Measurements from ENCODE around the gene ITGBL1.

The ITGBL1 gene

GRCh38 chr13:101640788-101641400 is 188.4 kb downstream of the ITGBL1 start:
- H3K27ac Mint-ChIP-seq = no peak overlapping the region
- no peak overlapping the region for H3K4me3 Mint-ChIP-seq
- H3K9me3 Mint-ChIP-seq = no peaks in the 10 kb centered on the region
- no peaks in the 10 kb centered on the region for H3K36me3 Mint-ChIP-seq (ENCODE audit: low read depth)
- no peaks in the 10 kb centered on the region for H3K4me1 Mint-ChIP-seq
- TF ChIP-seq, protein P1, sequence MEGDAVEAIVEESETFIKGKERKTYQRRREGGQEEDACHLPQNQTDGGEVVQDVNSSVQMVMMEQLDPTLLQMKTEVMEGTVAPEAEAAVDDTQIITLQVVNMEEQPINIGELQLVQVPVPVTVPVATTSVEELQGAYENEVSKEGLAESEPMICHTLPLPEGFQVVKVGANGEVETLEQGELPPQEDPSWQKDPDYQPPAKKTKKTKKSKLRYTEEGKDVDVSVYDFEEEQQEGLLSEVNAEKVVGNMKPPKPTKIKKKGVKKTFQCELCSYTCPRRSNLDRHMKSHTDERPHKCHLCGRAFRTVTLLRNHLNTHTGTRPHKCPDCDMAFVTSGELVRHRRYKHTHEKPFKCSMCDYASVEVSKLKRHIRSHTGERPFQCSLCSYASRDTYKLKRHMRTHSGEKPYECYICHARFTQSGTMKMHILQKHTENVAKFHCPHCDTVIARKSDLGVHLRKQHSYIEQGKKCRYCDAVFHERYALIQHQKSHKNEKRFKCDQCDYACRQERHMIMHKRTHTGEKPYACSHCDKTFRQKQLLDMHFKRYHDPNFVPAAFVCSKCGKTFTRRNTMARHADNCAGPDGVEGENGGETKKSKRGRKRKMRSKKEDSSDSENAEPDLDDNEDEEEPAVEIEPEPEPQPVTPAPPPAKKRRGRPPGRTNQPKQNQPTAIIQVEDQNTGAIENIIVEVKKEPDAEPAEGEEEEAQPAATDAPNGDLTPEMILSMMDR (IDR thresholded peaks at IDR 0.05; ENCODE audit: unreplicated experiment in 3 of 3) = no peak
- H3K27me3 Mint-ChIP-seq (ENCODE audit: low read depth) = peaks cover 3% of the 10 kb centered on the region

DNA sequence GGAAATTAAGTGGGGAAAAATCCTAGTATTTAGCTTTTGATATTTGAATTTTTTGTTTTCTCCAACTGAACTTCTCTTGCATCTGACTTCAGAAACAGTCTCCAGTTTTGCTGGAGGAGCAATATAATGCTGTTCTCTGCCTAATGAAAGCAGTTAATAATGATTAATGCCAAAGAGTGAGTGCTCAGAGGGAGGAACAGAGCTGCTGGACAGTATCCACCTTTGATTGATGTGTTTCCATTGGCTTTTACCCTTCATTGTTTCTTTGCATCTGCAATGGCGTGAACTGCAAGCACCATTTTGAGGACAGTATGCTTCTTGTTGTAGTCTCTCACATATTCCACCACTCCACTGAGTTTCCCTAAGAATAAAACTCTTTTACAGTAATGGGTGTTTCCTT is 193.4 kb downstream of the ITGBL1 start:
- no peak overlapping the region for H3K4me3 Mint-ChIP-seq

DNA sequence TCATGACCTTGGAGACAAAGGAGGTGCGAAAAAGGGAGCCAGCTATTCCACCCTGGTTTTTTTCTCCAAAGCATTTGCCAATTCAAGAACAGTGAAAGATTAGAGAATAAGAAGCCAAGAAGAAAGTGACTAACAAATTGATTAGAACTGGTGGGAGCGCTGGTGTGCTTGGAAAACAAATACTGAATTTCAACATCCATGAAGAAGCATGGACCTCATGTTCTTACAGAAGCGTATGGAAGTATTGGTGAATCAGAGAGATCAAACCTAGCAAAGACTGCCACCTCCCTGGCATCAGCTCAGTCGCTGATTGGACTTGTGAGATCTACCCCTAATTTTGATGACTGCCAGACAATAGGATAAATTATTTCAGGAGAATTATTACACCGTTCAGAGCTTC is 195.3 kb downstream of the ITGBL1 start:
- H3K4me3 Mint-ChIP-seq = no peak overlapping the region
- H3K9me3 Mint-ChIP-seq = no peaks in the 10 kb centered on the region
- TF ChIP-seq, protein P1 (IDR thresholded peaks at IDR 0.05; ENCODE audit: unreplicated experiment in 3 of 3) = no peak
- H3K27ac Mint-ChIP-seq = no peak overlapping the region
- H3K36me3 Mint-ChIP-seq (ENCODE audit: low read depth) = no peaks in the 10 kb centered on the region
- no peaks in the 10 kb centered on the region for H3K4me1 Mint-ChIP-seq
- peaks cover 3% of the 10 kb centered on the region for H3K27me3 Mint-ChIP-seq (ENCODE audit: low read depth)

More for the DNA sequence above, 193.4 kb downstream of the ITGBL1 start:
- TF ChIP-seq, protein P1 (IDR thresholded peaks at IDR 0.05; ENCODE audit: unreplicated experiment in 3 of 3) = no peak
- Mint-ChIP-seq H3K4me1 (no peaks in the 10 kb centered on the region), H3K36me3 (ENCODE audit: low read depth) (no peaks in the 10 kb centered on the region), H3K27me3 (ENCODE audit: low read depth) (peaks cover 3% of the 10 kb centered on the region), H3K9me3 (no peaks in the 10 kb centered on the region), H3K27ac (no peak overlapping the region)

DNA sequence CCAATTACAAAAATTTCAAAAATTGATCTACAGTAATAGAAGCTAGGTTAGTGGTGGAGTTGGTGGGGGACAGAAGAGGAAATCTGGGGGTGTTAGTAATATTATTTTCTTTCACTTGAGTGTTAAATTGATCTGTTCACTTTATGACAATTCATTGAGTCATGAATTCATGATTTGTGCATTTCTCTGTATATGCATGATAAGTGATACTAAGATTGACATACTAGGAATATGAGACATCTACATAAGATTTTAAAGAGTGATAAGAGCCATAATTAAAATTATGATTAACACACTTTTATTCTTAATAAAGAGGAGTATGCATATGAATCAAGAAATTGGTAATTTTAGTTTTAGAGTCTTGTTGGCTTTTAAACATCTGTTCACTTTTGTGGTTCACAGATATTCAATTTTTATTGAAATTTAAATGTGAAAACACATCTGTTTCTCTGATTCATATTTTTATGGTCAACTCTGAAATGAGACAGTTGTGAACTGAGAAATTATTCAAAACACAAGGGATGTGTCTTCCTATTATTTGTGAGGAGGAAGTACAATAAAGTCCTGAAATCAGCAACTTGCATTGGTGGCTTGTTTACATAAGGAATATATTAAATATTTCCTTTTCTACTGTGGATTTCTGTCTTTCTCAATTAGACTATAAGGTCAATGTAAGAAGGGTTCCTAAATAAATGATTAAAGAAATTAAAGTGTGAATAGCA is 196.5 kb downstream of the ITGBL1 start:
- peaks cover 3% of the 10 kb centered on the region for H3K27me3 Mint-ChIP-seq (ENCODE audit: low read depth)
- H3K36me3 Mint-ChIP-seq (ENCODE audit: low read depth) = no peaks in the 10 kb centered on the region
- no peaks in the 10 kb centered on the region for H3K9me3 Mint-ChIP-seq
- H3K4me3 Mint-ChIP-seq = no peak overlapping the region
- no peaks in the 10 kb centered on the region for H3K4me1 Mint-ChIP-seq
- no peak overlapping the region for H3K27ac Mint-ChIP-seq
- TF ChIP-seq, protein P1 (IDR thresholded peaks at IDR 0.05; ENCODE audit: unreplicated experiment in 3 of 3) = no peak

GRCh38 chr13:101649488-101650126 is 197.1 kb downstream of the ITGBL1 start:
- no peak overlapping the region for H3K4me3 Mint-ChIP-seq
- TF ChIP-seq, protein P1 (IDR thresholded peaks at IDR 0.05; ENCODE audit: unreplicated experiment in 3 of 3) = no peak
- H3K9me3 Mint-ChIP-seq = no peaks in the 10 kb centered on the region
- H3K27ac Mint-ChIP-seq = no peak overlapping the region
- no peaks in the 10 kb centered on the region for H3K36me3 Mint-ChIP-seq (ENCODE audit: low read depth)
- H3K4me1 Mint-ChIP-seq = no peaks in the 10 kb centered on the region
- H3K27me3 Mint-ChIP-seq (ENCODE audit: low read depth) = peaks cover 3% of the 10 kb centered on the region
